T47D (cell line): Measurements from ENCODE around the gene HOXB7.

Experiments used
- DNase-seq, 2 experiments: peaks; one replicate each; pipeline versions ENCODE4 v3.0.0 to v3.0.0-alpha.2; 2011 to 2012; ENCODE audit warnings: low read depth in 1 of 2, low spot score in 1 of 2
- JUND ChIP-seq: IDR thresholded peaks from 2 replicates; pipeline ENCODE4 v1.6.1; 2012; ENCODE audit warnings: low read depth
- in situ Hi-C: cut with HindIII; loops from 2 replicates; pipeline ENCODE4 v1.10.0; 2016; ENCODE audit warnings: low sequenced_read_pairs, low pct_unique_long_range_greater_than_20kb

HOXB7 gene

GRCh38 chr17:48564188-48565021, 46.4 kb downstream of the HOXB7 start:
- no peak for TF ChIP-seq JUND
- in situ Hi-C loops: no loop called here
- peak in 1 of 2 experiments; percentile 54 for DNase-seq

DNA sequence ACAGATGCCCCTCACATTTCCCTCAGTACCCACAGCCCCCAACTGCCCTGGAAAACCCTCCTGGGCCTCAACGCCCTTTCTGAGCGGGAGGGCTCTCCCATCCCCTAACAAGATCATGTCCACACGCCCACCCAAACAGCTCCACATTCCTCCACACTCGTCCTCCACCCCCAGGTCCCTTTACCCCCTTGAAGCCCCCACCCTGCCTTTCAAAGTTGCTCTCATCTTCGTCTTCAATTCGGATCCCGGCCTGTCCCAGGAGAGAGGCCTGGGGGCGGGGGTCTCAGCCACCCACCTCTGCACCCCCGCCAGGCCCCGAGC, 47.0 kb downstream of the HOXB7 start:
- TF ChIP-seq JUND: no peak
- DNase-seq: no peak
- in situ Hi-C loops: no loop called here

DNA sequence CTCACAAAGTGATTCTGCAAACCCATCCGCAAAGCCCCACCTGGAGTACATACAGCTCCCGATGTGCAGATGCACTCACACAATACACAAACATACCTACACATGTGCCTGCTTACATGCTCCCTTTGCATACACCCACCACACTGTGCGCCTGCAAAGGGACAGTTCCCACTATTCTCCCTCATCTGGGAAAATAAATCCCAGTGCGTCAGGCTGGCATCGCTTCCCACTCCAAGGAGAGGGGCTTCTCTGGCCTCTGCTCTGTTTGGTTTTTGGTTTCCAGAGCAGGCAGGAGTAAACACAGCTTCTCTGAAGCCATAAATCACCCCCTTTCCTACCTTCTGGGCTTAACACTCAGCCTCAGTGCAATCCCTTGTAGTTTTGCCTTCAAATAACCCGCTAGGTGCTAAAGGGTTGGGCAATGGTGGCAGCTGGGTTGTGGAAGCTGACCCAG, 47.4 kb downstream of the HOXB7 start:
- in situ Hi-C loops: no loop called here
- no peak for DNase-seq
- no peak for TF ChIP-seq JUND

GRCh38 chr17:48562934-48563333, 47.9 kb downstream of the HOXB7 start:
- in situ Hi-C loops: no loop called here
- no peak for DNase-seq
- TF ChIP-seq JUND: no peak

DNA sequence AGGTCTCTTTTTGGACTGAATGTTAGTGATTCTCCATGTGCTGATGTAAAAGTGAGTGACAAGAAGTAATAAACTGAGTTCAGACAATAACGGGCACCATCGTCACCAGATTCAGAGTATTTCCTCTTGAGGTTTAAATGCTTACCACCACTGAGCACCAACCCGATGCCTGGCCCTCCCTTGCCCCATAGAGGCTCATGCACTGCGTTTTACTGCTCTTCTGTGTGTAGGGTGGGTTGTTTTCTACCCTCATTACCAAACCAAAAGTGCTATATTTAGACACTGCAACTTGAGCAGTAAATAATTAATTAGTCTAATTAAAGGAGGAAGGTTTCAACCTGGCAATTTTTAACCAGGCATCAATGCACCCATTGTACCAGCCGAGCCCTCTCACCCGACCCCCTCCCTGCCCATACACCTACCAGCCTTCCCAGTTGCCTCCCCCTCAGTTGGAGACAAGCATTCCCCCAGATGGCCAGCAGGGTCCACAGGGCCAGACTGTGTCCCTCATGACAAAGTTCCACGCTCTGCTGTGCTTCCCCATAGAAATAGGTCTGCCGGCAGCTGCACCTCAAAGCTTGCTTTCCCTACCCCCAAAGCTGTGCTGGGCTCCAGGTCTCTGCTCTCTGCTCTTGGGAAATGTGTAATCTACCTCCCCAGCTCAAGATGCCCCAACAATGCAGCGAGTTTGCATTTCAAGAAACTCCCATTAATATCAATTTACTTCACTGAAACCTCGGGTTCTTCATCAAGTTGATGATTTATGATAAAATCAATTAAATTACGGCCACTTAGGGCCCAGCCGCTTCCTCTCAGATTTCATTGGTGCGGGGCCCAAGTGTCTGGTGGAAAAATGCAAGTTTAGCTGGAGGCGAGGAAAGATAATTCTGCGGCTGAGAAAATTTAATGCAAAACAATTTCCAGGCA, 48.7 kb downstream of the HOXB7 start:
- TF ChIP-seq JUND: no peak
- DNase-seq: no peak
- in situ Hi-C loops: no loop called here

- no peak for DNase-seq
- in situ Hi-C loops: no loop called here
- no peak for TF ChIP-seq JUND
These were observed 50.7 kb downstream of the HOXB7 start for GRCh38 chr17:48559840-48560817.

- TF ChIP-seq JUND: no peak
- no peak for DNase-seq
- in situ Hi-C loops: no loop called here
These were observed 51.5 kb downstream of the HOXB7 start for GRCh38 chr17:48559122-48559839.

- no peak for TF ChIP-seq JUND
- in situ Hi-C loops: no loop called here
- no peak for DNase-seq
These were observed 52.0 kb downstream of the HOXB7 start for GRCh38 chr17:48558831-48559121.

GRCh38 chr17:48558057-48558830, 52.6 kb downstream of the HOXB7 start:
- DNase-seq: no peak
- in situ Hi-C loops: no loop called here
- TF ChIP-seq JUND: no peak
